HG02885 (cell line): Measurements from ENCODE around the gene STUB1.

ENCODE experiments used
- ATAC-seq: cut with Tn5 transposase; IDR thresholded peaks from one replicate; pipeline ENCODE4 v1.9.1; 2021; ENCODE audit warnings: mild to moderate bottlenecking; ENCODE audit not compliant: unreplicated experiment, poor library complexity

STUB1 gene

DNA sequence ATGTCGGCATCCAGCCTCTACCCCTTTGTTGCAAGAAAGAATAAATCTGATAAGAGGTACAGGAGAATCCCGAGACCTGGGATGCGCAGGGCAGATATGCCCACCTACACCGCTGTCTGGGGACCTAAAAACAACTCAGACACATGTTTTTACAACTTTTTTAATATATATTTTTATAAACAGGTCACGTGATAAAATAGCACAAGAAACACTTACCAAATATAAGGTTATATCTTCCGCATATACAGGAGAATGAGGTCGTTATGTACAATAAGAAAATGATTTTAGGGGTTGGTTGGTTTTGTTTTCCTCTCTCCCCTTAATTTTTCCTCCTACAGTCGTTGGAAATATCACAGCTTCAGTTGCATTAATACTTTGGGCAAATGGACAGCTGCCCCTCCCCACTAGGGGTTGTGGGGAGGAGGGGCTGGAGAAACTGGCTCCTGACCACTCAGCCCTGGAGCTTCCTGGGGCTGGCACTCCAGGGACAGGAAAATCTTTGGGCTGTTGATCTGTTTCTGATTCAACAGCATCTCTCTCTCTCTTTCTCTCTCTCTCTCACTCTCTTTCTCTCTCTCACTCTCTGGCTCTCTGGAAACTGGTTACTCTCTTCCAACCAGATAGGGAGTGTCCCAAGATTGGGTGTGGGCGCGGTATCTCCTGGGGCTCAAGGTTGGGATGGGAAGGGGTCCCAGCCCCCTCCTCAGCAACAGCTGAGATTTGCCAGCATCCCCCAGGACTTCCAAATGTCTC, 12.3 kb downstream of the STUB1 start:
- ATAC-seq, result no peak

DNA sequence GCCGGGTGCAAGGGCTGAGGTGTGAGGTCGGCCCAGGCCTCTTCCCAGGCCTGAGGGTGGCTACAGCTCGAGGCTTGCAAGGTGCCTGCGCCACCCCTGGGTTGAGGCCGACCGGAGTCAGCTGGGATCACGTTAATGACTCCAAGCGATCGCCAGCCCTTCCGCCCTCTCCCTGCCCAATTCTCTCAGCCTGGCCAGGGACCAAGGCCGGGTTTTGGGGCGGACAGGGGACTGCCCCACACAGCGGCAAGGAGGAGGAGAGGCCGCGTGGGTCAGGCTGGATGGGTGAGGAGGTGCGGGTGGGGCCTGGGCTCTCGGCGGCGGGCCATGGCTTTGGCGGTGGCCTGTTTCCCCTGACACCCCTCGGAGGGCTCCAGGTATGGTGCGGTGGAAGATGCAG, 13.2 kb downstream of the STUB1 start:
- ATAC-seq, result no peak

DNA sequence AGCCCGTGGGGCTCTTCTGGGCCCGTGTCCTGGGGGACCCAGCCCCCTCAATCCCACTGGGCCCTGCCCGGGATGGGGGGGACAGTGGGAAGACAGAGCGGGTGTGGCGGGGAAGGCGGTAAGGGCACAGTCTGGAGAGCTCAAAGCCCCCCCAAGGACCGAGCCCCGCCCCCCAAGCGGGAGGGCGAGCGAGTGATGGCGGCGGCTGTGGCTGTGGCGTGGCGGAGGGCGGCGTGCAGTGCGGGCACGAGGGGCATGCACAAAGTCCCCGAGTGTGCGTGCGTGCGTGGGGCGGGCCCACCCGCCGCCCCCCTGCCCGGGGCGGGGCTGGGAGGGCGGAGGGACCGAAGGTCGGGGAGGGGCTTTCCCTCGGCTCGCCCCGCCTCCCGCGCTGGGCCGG, 13.6 kb downstream of the STUB1 start:
- ATAC-seq, result no peak

DNA sequence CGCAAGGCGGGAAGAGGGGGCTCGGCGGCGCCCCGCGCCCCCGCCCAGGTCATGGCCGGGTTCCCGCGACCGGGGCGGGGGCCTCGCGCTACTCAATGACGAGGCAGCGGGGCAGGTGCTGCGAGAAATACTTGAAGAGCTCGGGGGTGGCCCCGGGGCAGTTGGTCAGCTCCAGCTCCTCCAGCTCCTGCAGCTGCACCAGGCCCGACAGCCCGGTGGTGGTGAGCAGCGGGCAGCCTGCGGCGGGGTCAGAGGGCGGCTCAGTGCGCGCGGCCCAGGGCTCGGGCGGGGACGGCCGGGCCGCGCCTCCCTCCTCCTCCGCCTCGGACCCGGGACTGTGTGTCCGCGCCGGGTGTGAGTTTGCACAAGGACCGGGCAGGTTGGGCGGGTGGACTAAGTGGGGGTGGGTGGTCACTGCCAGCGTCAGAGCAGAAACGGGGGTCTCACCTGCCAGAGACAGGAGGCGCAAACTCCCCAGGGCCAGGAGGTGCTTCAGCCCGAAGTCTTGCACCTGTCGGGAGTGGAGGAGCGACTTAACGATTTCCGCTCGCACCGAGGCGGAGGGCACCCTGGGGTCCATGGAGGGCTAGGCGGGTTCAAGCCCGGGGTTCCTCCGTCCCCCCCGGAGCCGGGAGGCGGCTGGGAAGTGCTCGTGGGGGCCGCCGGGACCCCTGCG, 14.1 kb downstream of the STUB1 start:
- no peak for ATAC-seq

DNA sequence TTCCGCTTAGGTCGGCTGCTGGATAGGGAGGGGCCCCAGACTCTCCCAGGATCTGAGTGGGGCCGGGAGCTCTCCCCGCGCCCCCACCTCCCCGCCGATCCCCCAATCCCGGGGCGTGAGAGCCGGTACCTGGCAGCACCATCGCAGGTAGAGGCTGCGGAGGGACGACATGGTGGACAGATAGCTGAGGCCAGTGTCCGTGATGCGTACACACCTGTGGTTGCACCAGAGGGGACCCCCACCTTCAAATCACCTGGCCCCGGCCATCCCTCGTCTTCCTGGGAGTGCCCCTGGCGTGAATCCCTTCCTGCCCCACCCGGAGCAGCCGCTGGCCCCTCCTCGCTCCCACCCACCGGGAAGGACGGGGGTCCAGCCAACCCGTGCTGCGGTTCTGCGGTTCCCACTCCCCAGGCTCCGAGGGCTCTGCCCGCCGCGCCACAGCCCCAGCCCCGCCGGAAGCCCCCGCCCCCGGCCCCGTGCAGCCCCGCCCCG, 14.7 kb downstream of the STUB1 start:
- no peak for ATAC-seq

DNA sequence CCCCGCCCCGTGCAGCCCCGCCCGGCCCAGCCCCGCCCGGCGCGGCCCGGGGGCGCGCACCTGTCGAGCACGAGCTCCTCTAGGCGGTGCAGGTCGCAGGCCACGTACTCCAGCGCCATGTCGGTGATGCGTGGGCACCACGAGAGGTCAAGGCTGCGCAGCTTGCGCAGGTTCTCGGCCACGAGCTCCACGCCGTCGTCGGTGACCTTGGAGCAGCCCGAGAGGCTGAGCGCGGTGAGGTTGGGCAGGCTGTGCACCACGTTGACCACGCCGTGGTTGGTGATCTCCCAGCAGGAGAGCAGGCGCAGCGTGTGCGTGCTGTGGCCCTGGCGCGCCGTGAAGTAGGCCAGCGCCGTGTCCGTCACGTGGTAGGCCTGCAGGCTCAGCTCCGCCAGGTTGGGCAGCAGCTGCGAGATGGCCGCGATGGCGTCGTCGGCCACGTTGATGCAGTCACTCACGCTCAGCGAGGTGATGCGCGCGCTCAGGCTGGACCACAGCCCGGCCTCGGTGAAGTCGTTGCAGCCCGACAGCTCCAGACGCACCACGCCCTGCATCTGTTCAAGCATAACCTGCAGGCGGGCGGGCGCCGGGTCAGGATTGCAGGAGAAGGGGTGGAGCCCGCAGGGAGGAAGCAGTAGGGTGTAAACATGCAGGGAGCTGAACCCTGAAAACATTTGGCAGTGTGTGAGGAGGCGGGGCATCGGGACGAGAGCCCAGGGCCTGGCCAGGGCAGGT, 15.3 kb downstream of the STUB1 start:
- no peak for ATAC-seq

DNA sequence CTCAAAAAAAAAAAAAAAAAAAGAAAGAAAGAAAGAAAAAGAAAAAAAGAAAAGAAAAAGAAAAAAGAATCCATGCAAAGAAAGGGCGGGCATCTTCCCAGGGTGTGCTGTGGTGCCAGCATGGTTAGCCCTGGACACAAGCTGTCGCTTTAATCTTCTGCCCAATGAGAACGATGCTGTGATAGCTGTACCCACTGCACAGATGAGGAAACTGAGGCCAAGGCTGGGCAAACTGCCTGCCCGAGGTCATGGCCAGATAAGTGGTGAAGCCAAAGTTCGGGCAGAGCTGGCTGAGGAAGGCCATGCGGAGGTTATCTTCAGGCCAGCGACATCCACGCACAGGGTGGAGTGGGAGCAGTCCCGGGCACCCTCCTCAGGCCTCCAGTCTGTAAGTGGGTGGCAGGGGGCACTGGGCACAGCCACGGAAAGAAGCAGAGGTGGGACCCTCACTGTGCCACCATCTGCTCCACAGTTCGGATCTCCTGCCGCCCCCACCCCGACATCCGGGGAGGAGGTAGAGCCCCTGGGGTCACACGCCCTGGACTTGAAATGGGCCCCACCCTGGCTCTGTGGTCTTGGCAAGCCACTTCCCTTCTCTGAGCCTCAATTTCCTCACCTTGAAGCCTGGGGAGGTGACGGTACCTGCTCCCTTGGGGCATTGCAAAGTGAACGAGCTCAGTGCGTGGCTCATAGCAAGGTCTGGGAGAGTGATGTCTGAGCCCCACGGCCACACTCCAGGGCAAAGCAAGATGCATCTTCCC, 18.9 kb downstream of the STUB1 start:
- ATAC-seq, result no peak

DNA sequence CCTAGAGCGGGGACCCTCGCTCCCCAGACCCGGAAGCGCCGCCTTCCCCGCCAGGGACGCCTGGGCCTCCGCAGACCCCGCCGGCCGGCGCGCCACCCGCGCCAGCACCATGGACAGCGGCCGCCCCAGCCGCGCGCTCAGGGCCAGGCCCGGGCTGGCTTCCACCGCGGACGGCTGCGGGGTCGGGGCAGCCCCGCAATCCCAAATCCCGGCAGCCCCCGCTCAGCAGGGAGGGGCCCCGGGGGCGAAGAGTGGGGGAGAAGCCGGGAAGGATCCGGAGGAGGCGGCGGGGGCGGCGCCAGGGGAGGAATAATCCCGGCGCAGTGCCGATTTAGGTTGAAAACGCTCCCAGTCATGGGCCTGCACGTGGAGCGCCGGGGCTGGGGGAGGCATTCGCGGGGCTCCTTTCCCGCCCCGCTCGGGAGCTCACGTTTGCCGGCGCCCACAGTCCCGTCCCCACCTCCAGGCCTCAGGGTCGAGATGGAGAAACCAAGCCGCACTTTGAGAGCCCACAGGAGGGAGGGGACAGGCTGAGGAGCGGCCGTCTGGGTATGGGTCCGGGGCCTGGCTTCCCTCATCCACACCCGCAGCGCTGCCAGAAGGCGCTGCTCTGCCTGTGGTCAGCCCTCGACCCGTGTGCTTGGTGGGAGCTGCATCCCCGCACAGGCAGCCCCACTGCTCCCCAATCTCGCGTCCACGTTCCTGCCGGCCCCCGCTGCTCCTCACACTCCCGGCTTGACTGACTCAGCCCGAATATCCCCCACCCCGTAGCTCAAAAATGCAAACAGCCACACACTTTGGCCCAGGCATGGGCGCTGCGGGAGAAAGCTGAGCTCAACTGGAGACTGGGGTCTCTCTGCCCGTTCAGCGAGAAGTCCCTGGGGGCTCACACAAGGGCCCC, 20.7 kb downstream of the STUB1 start:
- no peak for ATAC-seq

DNA sequence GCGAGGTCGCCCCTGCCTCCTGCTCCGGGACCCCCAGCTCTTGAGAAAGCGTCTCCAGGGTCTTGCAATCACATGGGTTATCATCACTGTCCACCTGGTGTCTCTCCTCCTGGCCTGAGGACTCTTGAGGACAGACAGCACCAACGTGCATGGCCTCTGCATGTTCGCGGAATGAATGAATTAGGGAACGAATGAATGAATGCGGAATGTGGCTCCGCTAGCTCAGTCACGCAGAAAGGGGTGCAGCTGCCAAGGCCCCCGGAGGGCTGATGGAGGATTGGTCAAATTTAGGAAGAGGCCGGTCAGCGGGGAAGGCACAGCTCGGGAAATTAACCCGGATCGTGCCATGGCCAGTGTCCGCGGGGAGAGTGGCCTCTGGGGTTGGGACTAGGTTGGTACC, 22.1 kb downstream of the STUB1 start:
- no peak for ATAC-seq

DNA sequence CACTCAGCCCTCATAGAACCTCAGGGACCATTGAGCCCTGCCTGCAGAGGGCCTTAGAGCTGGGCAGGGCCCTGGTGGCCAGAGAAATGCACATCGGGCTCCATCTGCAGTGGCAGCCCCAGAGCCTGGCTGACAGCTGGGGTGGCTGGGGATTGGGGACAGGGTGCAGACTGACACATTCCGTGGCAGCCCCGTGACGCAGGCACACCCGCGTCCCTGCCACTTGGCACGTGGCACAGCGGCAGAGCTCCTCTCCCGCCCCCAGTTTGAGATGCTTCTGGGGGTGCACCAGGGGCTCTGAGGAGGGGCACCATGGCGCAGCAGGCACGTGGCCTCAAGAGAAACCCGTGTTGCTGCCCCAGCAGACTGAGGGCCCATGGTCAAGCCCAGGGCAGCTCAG, 23.2 kb downstream of the STUB1 start:
- no peak for ATAC-seq

DNA sequence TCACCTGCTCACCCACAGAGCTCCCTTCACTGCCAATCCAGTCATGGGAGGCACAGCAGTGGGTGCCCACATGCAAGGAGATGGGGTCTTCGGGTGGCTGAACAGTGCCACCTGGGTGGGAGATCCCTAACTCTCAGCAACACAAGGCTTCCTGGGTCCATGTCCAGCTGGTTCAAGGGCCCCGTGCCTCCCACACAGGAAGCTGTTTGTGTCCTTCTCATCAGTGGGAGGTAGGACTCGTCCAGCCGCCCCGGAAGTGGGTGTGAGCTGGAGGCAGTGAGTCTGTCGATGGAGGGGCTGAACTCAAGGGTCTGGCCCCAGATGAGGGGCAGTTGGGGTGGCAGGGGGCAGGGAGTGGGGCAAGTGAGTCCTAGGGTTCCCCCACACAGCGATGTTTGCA, 23.8 kb downstream of the STUB1 start:
- no peak for ATAC-seq

DNA sequence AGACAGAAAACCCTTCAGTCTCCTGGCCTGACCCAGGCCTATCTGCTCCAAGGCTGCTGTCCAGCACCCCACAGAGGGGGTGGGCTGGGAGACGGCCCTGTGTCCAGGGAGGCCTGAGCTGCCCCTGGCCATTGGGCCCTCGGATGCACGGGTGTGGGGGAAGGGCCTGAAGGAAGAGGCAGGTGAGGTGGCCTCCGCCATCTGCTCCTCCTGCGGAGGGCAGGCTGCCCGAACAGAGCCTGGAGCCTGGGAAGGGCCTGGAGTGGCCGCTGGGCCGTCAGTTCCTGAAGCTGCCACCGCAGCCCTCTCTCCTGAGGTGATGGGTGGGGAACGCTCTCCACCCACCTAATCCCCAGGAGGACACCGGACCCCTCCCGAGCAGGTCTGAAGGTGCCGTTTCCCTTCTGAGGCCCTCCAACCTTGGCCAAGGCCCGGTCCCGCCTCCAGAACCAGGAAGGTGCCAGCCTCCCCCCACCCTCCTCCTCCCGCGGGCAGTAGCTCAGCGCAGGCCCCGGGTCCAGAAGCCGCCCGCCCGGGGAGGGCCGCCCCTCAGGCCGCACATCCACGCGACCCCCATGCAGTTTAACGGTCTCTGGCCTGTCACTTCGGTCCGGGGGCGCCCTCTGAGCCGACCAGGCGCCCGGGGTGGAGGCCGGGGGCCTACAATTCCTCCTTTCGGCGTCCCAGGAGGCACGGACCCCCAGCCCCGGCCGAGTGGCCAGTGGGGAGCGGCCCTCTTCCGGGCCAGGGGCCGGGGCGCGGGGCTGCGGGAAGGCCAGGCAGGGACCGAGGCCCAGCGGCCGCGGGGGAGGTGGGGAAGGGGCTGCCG, 24.6 kb downstream of the STUB1 start:
- no peak for ATAC-seq

DNA sequence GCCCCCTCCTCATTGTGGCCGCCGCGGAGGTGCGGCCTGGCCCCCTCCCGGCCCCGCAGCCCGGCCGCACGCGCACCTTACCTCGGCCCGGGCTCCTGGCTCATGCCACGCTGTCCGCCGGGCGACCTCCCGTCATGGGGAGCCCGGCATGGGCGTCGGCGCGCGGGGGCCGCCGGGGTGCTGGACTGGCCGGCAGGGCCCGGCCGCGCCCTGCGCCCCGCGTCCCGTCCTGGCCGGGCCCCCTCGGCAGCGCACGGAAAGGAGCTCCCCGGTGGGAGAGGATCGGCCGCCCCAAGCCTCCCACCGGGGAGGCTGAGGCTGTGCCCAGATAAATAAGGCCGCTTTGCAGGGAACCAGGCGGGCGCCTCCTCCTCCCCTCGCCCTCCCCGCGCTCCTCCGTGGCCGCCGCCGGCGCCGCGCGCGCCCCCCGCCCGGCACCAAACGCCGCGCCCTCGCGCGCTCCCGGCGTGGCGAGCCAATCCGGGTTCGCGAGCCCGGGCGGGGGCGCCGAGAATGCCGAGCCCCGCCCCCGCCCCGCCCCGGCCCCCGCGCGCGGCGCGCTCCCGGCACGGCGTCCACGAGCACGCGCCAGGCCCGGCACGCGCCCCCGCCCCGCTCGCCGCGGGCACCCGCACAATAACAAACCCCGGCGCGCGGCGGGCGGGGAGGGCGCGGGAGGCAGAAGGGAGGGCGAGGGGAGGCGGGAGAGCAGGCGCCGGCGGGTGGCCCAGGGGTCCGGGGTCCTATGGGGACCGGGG, 25.4 kb downstream of the STUB1 start, which contains the start of gene FBXL16:
FBXL16 (minus strand) TSS at position 371 of the 758 bp plus-strand sequence. CDS start 8,396 bp downstream, outside the sequence.
- no peak for ATAC-seq

DNA sequence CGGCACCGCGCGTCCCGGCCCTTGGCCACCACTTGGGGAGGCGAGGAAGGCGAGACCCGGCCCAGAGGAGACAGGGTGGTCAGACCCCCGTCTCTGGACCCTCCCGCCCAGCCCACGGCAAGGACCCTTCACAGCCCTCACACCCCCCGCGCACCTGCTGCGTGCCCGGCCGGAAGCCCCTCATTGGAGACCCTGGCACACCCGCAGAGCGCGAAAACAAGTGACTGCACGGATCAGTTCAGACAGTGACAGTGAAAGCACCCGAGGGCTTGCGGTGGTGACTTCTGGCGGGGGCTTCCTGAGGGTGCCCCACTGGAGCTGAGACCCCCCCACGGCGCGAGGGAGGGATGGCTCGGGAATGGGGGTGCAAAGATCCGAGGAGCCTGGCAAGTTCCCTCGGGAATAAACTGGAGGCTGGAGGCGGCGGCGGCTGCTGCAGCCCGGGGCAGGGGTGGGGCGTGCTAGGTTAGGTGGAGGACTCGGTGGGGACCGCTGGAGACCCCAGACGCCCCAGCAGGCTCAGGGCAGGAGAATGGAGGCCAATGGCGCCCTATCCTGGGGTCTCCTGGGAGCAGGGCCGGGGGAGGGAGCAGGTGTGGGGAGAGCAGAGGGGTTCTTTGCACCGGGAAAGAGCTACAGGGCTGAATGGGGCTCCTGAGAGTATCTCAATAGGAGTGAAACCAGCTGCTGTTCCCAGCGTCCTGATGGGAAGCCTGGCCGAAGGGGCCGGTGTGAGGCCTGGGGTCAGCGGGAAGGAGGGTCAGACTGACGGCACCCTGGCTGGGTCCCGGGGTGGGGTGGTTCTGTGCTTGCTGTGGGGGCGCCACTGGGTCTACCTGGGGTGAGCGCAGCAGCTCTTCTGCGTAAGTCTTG, 26.2 kb downstream of the STUB1 start:
- ATAC-seq, result no peak

DNA sequence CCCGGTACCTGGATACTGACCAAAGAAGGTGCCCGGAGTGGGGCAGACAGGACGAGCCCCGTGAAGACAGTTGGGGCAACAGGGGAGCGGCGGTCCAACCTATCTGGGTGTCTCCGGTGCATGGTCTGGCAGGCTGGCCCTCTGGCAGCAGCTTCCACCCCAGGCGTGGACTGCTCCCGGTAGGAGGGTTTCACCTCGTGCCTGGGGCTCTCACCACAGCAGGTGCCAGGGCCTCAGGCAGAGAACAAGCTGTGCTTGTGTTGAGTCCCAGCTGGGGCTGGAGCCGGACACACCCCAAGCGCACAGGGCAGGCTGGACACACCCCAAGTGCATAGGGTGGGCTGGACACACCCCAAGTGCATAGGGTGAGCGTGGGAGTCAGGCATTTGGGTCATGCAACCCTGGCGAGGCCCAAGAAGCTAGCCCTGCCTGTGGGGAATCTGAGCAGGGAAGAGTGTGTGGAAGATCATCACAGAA, 26.9 kb downstream of the STUB1 start:
- ATAC-seq, result no peak

DNA sequence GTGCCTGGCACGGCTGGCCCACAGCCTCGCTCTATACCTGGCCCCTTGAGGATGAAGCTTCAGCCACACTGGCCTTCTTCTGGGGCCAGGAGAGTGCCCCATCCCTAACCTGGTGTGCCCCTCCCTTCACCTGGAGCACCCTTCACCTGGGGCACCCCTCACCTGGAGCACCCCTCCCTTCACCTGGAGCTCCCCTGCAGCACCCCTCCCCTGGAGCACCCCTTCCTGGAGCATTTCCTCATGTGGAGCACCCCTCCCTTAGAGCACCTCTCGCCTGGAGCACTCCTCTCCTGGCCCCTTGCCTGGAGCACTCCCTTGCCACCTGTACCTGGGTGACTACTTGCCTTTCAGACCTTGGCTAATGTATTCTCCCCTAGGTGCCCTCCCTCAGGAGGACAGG, 27.8 kb downstream of the STUB1 start:
- ATAC-seq, result no peak

DNA sequence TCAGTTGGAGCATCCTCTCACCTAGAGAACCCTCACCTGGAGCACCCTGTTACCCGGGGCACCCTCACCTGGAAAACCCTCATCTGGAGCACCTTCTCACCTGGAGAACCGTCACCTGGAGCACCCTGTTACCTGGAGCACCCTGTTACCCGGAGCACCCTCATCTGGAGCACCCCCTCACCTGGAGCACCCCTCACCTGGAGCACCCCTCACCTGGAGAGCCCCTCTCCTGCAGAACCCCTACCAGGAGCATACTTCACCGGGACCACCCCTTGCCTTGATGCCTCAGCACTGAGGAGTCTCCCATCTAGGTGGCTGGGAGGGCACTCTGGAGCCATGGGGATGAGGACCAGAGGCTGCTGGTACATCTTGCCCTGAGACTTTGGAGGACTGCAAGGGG, 28.7 kb downstream of the STUB1 start:
- ATAC-seq, result no peak
